Caki2 (cell line): ENCODE measurements around the gene SLITRK5. TPM values are rescaled to one million over a fixed set of nuclear protein-coding genes. Genes with fewer than 3 reads are reported as not detected.

Experiments
- DNase-seq: peaks from one replicate; pipeline ENCODE4 v3.0.0-alpha.2; 2015; ENCODE audit warnings: low read depth
- in situ Hi-C: cut with HindIII; loops from 2 replicates; pipeline ENCODE4 v1.10.0; 2016; ENCODE audit warnings: low sequenced_read_pairs, low pct_unique_long_range_greater_than_20kb, mixed read lengths
- total RNA-seq: library from RNA; depleted of rRNA; stranded (reverse); fragments of >200 nt; shearing (Covaris generic); gene quantifications from 2 replicates; pipeline ENCODE4 v1.2.3, GENCODE V29; 2014; ENCODE audit warnings: low replicate concordance

The SLITRK5 gene
- total RNA-seq, 1 experiment from 2014 or later: 0.17 TPM

- in situ Hi-C loops: no loop called here
- DNase-seq: no peak
Measured at GRCh38 chr13:87696458-87696857, 25.3 kb downstream of the SLITRK5 start.

- in situ Hi-C loops: no loop called here
Measured at GRCh38 chr13:87698268-87698667, 27.1 kb downstream of the SLITRK5 start.

GRCh38 chr13:87709947-87710346 lies 38.8 kb downstream of the SLITRK5 start:
- in situ Hi-C loops: no loop called here
- no peak for DNase-seq

More at GRCh38 chr13:87698268-87698667, 27.1 kb downstream of the SLITRK5 start:
- DNase-seq: no peak

DNA sequence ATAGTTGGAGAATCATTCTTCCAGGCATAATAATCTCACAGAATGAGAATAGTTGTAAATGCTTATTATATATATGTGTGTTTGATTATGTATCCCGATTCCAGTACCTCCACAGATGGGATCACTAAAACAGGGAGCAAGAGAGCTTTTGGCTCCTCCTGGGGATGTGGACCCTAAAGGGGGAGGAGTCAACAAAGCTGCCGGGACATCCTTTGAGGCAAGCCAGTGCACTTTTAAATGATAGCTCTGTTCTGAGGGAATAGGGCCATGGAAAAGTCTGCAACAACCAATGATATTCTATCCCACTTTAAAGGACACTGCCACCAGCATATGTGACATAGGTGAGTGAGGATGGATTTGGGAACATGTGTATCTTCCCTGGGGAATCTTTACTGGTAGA lies 40.8 kb downstream of the SLITRK5 start:
- in situ Hi-C loops: no loop called here
- no peak for DNase-seq
